OCI-LY3 (cell line): ENCODE results near the gene PDIA5.

Experiments used
- H2AFZ ChIP-seq: fragments of 200-600, 300-600 bp; shearing (Covaris generic); 2 replicates; pipeline ENCODE4 v1.6.0; 2014; ENCODE audit warnings: antibody characterized with exemption, low read depth, low read length
- H3K27ac ChIP-seq: fragments of 200-600, 300-600 bp; sonication (generic); 2 replicates; pipeline ENCODE4 v1.5.1; 2014; ENCODE audit warnings: mild to moderate bottlenecking, low read length, moderate library complexity, mixed read lengths
- H3K27me3 ChIP-seq: fragments of 200-600, 300-600 bp; sonication (generic); 2 replicates; pipeline ENCODE4 v1.6.1; 2014; ENCODE audit warnings: low read depth, low read length, mixed read lengths
- H3K36me3 ChIP-seq: fragments of 200-600, 300-600 bp; sonication (generic); replicated peaks from 2 replicates; pipeline ENCODE3; 2014; ENCODE audit warnings: low read depth, low read length, mixed read lengths
- H3K4me1 ChIP-seq: fragments of 300-600, 200-600 bp; sonication (generic); 2 replicates; pipeline ENCODE4 v1.6.1; 2014; ENCODE audit warnings: low read length, mixed read lengths
- H3K4me2 ChIP-seq: fragments of 200-600, 300-600 bp; sonication (generic); 2 replicates; pipeline ENCODE4 v1.6.1; 2014; ENCODE audit warnings: low read length, mixed read lengths
- H3K4me3 ChIP-seq: fragments of 300-600, 200-600 bp; sonication (generic); 2 replicates; pipeline ENCODE4 v1.5.1; 2014; ENCODE audit warnings: antibody characterized with exemption, mild to moderate bottlenecking, low read length, moderate library complexity
- H3K79me2 ChIP-seq: fragments of 300-600, 200-600 bp; shearing (Covaris generic); 2 replicates; pipeline ENCODE4 v1.6.1; 2014; ENCODE audit warnings: mild to moderate bottlenecking, low read length, mixed read lengths
- H3K9ac ChIP-seq: fragments of 300-600, 200-600 bp; shearing (Covaris generic); 2 replicates; pipeline ENCODE4 v1.6.0; 2014; ENCODE audit warnings: mild to moderate bottlenecking, low read length, moderate library complexity
- H3K9me3 ChIP-seq: fragments of 200-600, 300-600 bp; shearing (Covaris generic); 2 replicates; pipeline ENCODE4 v1.6.1; 2014; ENCODE audit warnings: low read length, mixed read lengths; ENCODE audit not compliant: insufficient read depth
- H4K20me1 ChIP-seq: fragments of 200-600, 300-600 bp; sonication (generic); 2 replicates; pipeline ENCODE4 v1.6.1; 2016; ENCODE audit warnings: low read length, mixed read lengths; ENCODE audit not compliant: insufficient read depth
- EZH2phosphoT487 ChIP-seq: fragments of 200-600 bp; shearing (Covaris generic); IDR thresholded peaks from 2 replicates; pipeline ENCODE4 v1.6.1; 2018; ENCODE audit warnings: antibody characterized with exemption, mixed run types, low read depth
- TF ChIP-seq, protein P1 (sequence below): fragments of 200-600, 300-600 bp; sonication (generic); IDR thresholded peaks from 2 replicates; pipeline ENCODE4 v1.5.1; 2014; ENCODE audit warnings: antibody characterized with exemption, low read length, low read depth

PDIA5 gene

DNA sequence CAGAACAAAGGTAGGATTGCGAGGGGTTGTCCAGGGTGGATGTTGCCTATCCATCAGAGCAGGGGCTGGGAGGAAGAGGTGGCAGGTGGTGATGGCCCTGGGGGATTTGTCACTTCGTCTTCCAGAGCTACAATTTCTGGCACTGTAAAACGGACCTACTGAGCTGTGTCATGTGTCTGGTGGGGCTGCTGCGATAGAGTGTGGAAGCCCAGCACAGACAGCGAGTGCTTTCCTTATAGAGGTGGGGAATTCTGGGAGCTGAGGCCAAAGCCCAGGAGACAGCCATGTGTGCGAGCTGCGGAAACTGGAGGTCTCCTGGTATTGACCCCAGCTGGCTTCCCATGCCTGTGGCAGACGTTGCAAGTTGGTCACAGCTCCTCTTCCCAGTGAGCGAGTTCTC lies 73.7 kb downstream of the PDIA5 start:
- no peaks in the 10 kb centered on the region for H3K79me2 ChIP-seq
- H3K27ac ChIP-seq: no peak overlapping the region
- no peaks in the 10 kb centered on the region for H3K27me3 ChIP-seq
- no peaks in the 10 kb centered on the region for H3K9me3 ChIP-seq
- H3K4me3 ChIP-seq: no peak overlapping the region
- H4K20me1 ChIP-seq: 0 out of 2 replicates have a peak, but pooled peaks cover 2% of the 10 kb centered on the region
- H3K4me1 ChIP-seq: no peaks in the 10 kb centered on the region
- no peak overlapping the region for H2AFZ ChIP-seq
- no peak for TF ChIP-seq EZH2phosphoT487
- TF ChIP-seq, protein P1, sequence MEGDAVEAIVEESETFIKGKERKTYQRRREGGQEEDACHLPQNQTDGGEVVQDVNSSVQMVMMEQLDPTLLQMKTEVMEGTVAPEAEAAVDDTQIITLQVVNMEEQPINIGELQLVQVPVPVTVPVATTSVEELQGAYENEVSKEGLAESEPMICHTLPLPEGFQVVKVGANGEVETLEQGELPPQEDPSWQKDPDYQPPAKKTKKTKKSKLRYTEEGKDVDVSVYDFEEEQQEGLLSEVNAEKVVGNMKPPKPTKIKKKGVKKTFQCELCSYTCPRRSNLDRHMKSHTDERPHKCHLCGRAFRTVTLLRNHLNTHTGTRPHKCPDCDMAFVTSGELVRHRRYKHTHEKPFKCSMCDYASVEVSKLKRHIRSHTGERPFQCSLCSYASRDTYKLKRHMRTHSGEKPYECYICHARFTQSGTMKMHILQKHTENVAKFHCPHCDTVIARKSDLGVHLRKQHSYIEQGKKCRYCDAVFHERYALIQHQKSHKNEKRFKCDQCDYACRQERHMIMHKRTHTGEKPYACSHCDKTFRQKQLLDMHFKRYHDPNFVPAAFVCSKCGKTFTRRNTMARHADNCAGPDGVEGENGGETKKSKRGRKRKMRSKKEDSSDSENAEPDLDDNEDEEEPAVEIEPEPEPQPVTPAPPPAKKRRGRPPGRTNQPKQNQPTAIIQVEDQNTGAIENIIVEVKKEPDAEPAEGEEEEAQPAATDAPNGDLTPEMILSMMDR: no peak
- no peak overlapping the region for H3K9ac ChIP-seq
- peaks cover 24% of the 10 kb centered on the region for H3K36me3 ChIP-seq
- H3K4me2 ChIP-seq: no peak overlapping the region

DNA sequence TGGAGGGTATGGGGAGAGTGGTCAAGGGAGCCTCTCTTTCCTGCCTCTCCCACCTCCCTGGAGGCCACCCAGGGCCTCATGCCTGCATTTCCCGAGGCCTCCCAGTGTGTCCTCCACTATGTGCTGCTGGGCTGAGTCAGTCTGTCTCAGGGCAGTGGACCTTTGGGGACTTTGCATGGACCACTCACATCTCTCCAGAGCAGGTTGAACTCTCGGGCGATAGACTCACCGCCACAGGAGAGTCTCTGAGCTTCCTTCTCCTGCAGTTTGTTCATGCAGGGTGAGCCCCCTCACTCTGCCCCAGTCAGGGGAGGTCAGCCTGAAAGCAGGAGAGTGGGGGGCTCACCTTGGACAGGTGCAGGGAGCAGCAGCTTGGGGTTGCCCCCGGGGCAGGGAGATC lies 74.5 kb downstream of the PDIA5 start:
- TF ChIP-seq, protein P1: no peak
- no peak for TF ChIP-seq EZH2phosphoT487
- peaks cover 31% of the 10 kb centered on the region for H3K36me3 ChIP-seq
- H3K4me3 ChIP-seq: no peak overlapping the region
- 0 out of 2 replicates have a peak, but pooled peaks cover 2% of the 10 kb centered on the region for H4K20me1 ChIP-seq
- H3K9ac ChIP-seq: no peak overlapping the region
- H3K27me3 ChIP-seq: no peaks in the 10 kb centered on the region
- no peak overlapping the region for H3K27ac ChIP-seq
- no peak overlapping the region for H3K4me2 ChIP-seq
- no peaks in the 10 kb centered on the region for H3K9me3 ChIP-seq
- no peaks in the 10 kb centered on the region for H3K4me1 ChIP-seq
- no peaks in the 10 kb centered on the region for H3K79me2 ChIP-seq
- no peak overlapping the region for H2AFZ ChIP-seq

DNA sequence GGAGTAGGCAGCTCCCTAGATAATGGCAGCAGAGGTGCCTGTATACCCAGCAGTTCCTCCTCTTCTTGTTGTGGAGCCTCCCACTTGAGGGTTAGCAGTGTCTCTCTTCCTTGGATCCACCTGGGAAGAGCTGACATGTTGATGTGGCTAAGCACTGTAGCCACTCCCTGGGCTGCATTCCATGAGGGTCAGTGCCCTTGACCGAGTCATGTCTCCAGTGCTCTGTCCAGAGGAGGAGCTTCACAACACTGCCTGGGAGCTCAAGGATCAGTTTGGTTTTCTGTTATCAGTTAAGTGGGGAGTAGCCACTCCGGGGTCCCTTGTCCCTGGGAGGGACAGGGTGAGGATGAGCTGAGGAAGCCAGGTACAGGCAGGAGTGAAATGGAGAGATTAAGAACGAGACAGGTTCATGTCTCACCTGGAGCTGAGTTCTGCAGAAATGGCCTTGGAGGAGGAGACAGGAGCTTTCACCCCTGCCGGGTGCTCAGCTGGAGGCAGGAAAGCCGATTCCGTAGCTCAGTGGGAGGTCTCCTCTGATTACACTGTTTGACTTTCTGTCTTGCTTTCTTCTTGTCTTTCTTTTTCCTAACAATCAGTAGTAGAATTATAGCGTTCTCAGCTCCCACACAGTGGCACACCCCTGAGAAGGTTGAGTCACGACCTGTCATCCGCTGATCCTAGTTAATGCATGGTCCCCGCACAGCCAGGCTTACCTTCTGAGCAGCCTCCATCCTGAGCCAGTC lies 77.0 kb downstream of the PDIA5 start:
- no peak overlapping the region for H3K4me3 ChIP-seq
- no peaks in the 10 kb centered on the region for H3K79me2 ChIP-seq
- H2AFZ ChIP-seq: no peak overlapping the region
- H3K4me1 ChIP-seq: no peaks in the 10 kb centered on the region
- no peak overlapping the region for H3K4me2 ChIP-seq
- TF ChIP-seq EZH2phosphoT487: no peak
- TF ChIP-seq, protein P1: no peak
- no peak overlapping the region for H3K9ac ChIP-seq
- H3K9me3 ChIP-seq: no peaks in the 10 kb centered on the region
- peaks cover 38% of the 10 kb centered on the region for H3K36me3 ChIP-seq
- 0 out of 2 replicates have a peak, but pooled peaks cover 2% of the 10 kb centered on the region for H4K20me1 ChIP-seq
- H3K27ac ChIP-seq: no peak overlapping the region
- no peaks in the 10 kb centered on the region for H3K27me3 ChIP-seq

DNA sequence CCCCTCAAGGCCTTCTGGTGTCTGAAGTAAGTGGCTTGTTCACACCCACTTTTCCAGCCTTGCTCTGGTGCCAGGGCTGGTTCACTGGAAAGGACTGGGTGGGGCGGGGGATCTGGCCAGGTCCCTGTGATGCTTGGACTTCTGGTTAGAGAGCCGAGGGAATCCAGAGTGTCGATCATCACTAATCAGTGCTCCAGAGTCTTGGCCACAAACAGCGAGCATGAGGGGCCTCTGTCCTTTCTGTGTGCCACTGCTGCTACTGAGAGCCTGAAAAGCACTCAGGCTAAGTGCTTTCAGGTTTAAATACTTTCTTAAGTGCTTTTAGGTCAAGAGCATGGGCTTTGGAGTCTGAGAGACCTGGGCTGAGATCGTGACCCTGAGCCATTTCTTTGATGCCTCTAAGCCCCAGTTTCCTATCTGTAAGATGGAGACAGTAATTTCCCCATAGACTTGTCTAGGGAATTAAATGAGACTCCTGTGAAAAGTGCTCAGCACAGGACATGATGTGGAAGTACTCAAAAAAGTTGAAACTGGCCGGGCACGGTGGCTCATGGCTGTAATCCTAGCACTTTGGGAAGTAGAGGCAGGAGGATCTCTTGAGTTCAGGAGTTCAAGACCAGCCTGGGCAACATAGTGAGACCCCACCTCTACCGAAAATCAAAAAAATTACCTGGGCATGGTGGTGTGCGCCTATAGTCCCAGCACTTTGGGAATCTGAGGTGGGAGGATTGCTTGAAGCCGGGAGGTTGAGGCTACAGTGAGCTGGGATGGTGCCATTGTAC lies 81.1 kb downstream of the PDIA5 start:
- H3K9ac ChIP-seq: no peak overlapping the region
- H3K9me3 ChIP-seq: no peaks in the 10 kb centered on the region
- no peak overlapping the region for H3K4me2 ChIP-seq
- peaks cover 9% of the 10 kb centered on the region for H3K4me1 ChIP-seq
- no peak overlapping the region for H2AFZ ChIP-seq
- no peaks in the 10 kb centered on the region for H3K27me3 ChIP-seq
- H3K79me2 ChIP-seq: no peaks in the 10 kb centered on the region
- no peak overlapping the region for H3K4me3 ChIP-seq
- no peak overlapping the region for H3K27ac ChIP-seq
- TF ChIP-seq, protein P1: no peak
- TF ChIP-seq EZH2phosphoT487: no peak
- 0 out of 2 replicates have a peak, but pooled peaks cover 2% of the 10 kb centered on the region for H4K20me1 ChIP-seq
- peaks cover 36% of the 10 kb centered on the region for H3K36me3 ChIP-seq
